RWPE2 (cell line): ENCODE results near the gene PRR22.

Experiments
- ATAC-seq: fragments of 200-7000 bp; cut with Tn5 transposase; 3 replicates; pipeline ENCODE4 v1.9.1; 2021; ENCODE audit warnings: low read depth
- DNase-seq: peaks from one replicate; pipeline ENCODE4 v3.0.0-alpha.2; 2020; ENCODE audit warnings: low spot score
- H3K27ac ChIP-seq: fragments of 450-650 bp; 2 replicates; pipeline ENCODE4 v1.5.1; 2017; ENCODE audit warnings: mild to moderate bottlenecking; ENCODE audit not compliant: poor library complexity, severe bottlenecking
- H3K27me3 ChIP-seq: fragments of 250-450 bp; sonication (Bioruptor Pico); 2 replicates; pipeline ENCODE4 v1.5.1; 2021; ENCODE audit warnings: mild to moderate bottlenecking, moderate library complexity; ENCODE audit not compliant: insufficient read depth, poor library complexity, severe bottlenecking
- H3K36me3 ChIP-seq: fragments of 250-450 bp; sonication (Bioruptor Pico); 2 replicates; pipeline ENCODE4 v1.5.1; 2020; ENCODE audit warnings: low read depth, mild to moderate bottlenecking, moderate library complexity
- H3K4me1 ChIP-seq: fragments of 250-450 bp; sonication (Bioruptor Pico); 2 replicates; pipeline ENCODE4 v1.5.1; 2021; ENCODE audit warnings: mild to moderate bottlenecking, moderate library complexity; ENCODE audit not compliant: insufficient read depth, poor library complexity, severe bottlenecking
- H3K4me3 ChIP-seq: fragments of 250-450 bp; sonication (Bioruptor Pico); 2 replicates; pipeline ENCODE4 v1.5.1; 2021; ENCODE audit warnings: mild to moderate bottlenecking, moderate library complexity; ENCODE audit not compliant: severe bottlenecking
- H3K9me3 ChIP-seq: fragments of 250-450 bp; sonication (Bioruptor Pico); 2 replicates; pipeline ENCODE4 v1.5.1; 2021; ENCODE audit warnings: mild to moderate bottlenecking, moderate library complexity; ENCODE audit not compliant: severe bottlenecking
- TF ChIP-seq, protein P1 (sequence below): fragments of 450-650 bp; IDR thresholded peaks from one replicate; pipeline ENCODE4 v1.5.1; 2017; ENCODE audit warnings: mild to moderate bottlenecking, moderate library complexity; ENCODE audit not compliant: poor library complexity, severe bottlenecking

Gene PRR22

DNA sequence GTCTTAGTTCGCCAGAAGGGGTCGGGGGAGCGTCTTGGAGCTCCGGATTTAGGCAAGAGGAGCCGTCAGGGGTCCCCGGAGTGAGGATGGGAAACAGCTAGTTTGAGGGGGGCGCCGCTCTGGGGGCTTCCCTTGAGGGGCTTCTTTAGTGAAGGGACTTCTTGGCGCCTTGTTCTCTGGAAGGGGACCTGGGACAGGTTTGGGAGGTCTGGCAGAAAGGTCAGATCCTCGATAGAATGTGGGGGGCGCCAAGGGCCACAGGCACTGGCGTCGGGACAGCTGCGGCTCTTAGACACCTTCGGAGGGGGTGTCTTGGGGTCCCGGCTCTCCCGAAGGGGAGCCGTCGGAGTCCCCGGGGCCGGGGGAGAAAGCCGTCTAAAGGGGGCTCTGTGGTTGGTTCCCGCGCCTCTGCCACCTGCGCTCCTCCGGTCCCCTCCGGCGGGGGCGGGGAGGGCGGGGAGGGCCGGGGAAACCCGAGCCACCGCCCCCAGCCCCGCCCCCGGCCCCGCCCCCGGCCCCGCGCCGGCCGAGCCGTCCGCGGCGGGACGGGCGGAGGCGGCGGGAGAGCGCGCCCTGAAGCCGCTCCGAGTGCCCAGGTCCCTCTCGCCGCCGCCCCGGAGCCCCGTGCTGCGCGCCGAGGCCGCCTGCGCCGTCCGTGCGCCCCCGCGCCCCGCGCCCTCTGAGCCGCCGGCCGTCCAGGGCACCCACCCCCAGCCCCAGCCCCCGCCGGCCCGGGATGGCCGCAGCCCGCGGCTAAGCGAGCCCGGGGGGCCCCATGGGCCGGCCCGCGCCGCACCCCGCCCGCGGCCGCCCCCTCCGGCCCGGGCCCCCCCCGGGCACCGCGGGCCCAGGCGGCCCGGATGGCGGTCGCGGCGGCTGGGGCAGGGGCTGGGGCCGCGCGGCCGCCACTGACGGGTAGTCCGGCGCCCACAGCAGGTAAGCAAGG lies 20.2 kb upstream of the PRR22 start, which contains the start of gene NRTN:
Gene NRTN (plus strand): TSS at position 552 of the 946 bp plus-strand sequence. CDS start 19,099 bp downstream, outside the sequence.
- H3K36me3 ChIP-seq = no peaks in the 10 kb centered on the region
- TF ChIP-seq, protein P1, sequence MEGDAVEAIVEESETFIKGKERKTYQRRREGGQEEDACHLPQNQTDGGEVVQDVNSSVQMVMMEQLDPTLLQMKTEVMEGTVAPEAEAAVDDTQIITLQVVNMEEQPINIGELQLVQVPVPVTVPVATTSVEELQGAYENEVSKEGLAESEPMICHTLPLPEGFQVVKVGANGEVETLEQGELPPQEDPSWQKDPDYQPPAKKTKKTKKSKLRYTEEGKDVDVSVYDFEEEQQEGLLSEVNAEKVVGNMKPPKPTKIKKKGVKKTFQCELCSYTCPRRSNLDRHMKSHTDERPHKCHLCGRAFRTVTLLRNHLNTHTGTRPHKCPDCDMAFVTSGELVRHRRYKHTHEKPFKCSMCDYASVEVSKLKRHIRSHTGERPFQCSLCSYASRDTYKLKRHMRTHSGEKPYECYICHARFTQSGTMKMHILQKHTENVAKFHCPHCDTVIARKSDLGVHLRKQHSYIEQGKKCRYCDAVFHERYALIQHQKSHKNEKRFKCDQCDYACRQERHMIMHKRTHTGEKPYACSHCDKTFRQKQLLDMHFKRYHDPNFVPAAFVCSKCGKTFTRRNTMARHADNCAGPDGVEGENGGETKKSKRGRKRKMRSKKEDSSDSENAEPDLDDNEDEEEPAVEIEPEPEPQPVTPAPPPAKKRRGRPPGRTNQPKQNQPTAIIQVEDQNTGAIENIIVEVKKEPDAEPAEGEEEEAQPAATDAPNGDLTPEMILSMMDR = no peak
- no peaks in the 10 kb centered on the region for H3K9me3 ChIP-seq
- peak within 1 kb of the TSS; percentile 25 for H3K4me3 ChIP-seq
- H3K27ac ChIP-seq = no peak within 1 kb of the TSS
- H3K27me3 ChIP-seq = peaks cover 12% of the 10 kb centered on the region
- no peak for DNase-seq
- H3K4me1 ChIP-seq = no peaks in the 10 kb centered on the region
- ATAC-seq = no peak

GRCh38 chr19:5803752-5804515 lies 19.4 kb upstream of the PRR22 start:
- H3K27me3 ChIP-seq = peaks cover 12% of the 10 kb centered on the region
- TF ChIP-seq, protein P1 = peak; percentile 92
- no peaks in the 10 kb centered on the region for H3K9me3 ChIP-seq
- peak overlapping the region; percentile 6 for H3K4me3 ChIP-seq
- peak; percentile 88 for ATAC-seq
- no peaks in the 10 kb centered on the region for H3K4me1 ChIP-seq
- no peaks in the 10 kb centered on the region for H3K36me3 ChIP-seq
- peak; percentile 80 for DNase-seq
- H3K27ac ChIP-seq = no peak overlapping the region

- DNase-seq (no peak), ATAC-seq (no peak)
- Histone ChIP-seq H3K27me3 (peaks cover 12% of the 10 kb centered on the region), H3K36me3 (no peaks in the 10 kb centered on the region), H3K27ac (no peak overlapping the region), H3K4me3 (peak overlapping the region; percentile 6), H3K4me1 (no peaks in the 10 kb centered on the region), H3K9me3 (no peaks in the 10 kb centered on the region)
- TF ChIP-seq, protein P1 = no peak
These were observed 18.9 kb upstream of the PRR22 start for GRCh38 chr19:5803441-5803751.

- Histone ChIP-seq H3K9me3 (no peaks in the 10 kb centered on the region), H3K27ac (no peak overlapping the region), H3K4me3 (no peak overlapping the region), H3K36me3 (no peaks in the 10 kb centered on the region), H3K4me1 (no peaks in the 10 kb centered on the region), H3K27me3 (peaks cover 12% of the 10 kb centered on the region)
- ATAC-seq (no peak), DNase-seq (no peak)
- TF ChIP-seq, protein P1 = no peak
These were observed 17.5 kb upstream of the PRR22 start for GRCh38 chr19:5801796-5802619.
